Measurements from ENCODE around the gene ZNF354B.
"Not testable (repeated sequence)": the region's sequence is repeated elsewhere in the genome, so short reads cannot be mapped to it uniquely, and the experiment has no call there.

- TF ChIP-seq CTCF, POLR2AphosphoS5 (IDR thresholded peaks at IDR 0.05): not testable (repeated sequence)
These were observed 19.4 kb upstream of the ZNF354B start for GRCh38 chr5:178840399-178840798.
